Transverse colon (tissue), 3 donors: ENCODE data around the gene PIGS.

ENCODE experiments used
- POLR2A ChIP-seq: fragments of 450-650 bp; IDR thresholded peaks from one replicate; pipeline ENCODE4 v1.6.1; 2016; ENCODE audit warnings: antibody characterized with exemption, mild to moderate bottlenecking, moderate library complexity
- TF ChIP-seq, protein P1 (sequence below), 5 experiments: fragments of 200-600 bp in 3 of 5; fragments of 450-650 bp in 2 of 5; sonication (generic) in 3 of 5; IDR thresholded peaks; 1 replicate in 2 of 5; 2 replicates in 3 of 5; pipeline ENCODE4 v1.5.1; 2016 to 2017; ENCODE audit warnings: antibody characterized with exemption in 5 of 5, inconsistent platforms in 3 of 5, mild to moderate bottlenecking in 2 of 5, moderate library complexity in 1 of 5

GRCh38 chr17:28541439-28541838, 29.9 kb downstream of the PIGS start:
- TF ChIP-seq, protein P1, sequence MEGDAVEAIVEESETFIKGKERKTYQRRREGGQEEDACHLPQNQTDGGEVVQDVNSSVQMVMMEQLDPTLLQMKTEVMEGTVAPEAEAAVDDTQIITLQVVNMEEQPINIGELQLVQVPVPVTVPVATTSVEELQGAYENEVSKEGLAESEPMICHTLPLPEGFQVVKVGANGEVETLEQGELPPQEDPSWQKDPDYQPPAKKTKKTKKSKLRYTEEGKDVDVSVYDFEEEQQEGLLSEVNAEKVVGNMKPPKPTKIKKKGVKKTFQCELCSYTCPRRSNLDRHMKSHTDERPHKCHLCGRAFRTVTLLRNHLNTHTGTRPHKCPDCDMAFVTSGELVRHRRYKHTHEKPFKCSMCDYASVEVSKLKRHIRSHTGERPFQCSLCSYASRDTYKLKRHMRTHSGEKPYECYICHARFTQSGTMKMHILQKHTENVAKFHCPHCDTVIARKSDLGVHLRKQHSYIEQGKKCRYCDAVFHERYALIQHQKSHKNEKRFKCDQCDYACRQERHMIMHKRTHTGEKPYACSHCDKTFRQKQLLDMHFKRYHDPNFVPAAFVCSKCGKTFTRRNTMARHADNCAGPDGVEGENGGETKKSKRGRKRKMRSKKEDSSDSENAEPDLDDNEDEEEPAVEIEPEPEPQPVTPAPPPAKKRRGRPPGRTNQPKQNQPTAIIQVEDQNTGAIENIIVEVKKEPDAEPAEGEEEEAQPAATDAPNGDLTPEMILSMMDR (IDR thresholded peaks at IDR 0.05), result no peak
- no peak for TF ChIP-seq POLR2A
